IMR-90 (cell line): ENCODE data around the gene HOXC5. TPM values are rescaled to one million over a fixed set of nuclear protein-coding genes. Genes with fewer than 3 reads are reported as not detected.

Experiments used
- ATAC-seq: fragments of 200-7000 bp; cut with Tn5 transposase; 2 replicates; pipeline ENCODE4 v1.9.1; 2020; ENCODE audit warnings: low read depth, mild to moderate bottlenecking, moderate library complexity
- BruUV-seq: library from RNA; stranded (reverse); fragments of 400-500 nt; replicated peaks from 2 replicates; lab custom pipeline; 2021; lab: Mats Ljungman, UMichigan
- CTCF ChIA-PET: fragments of 300-600 bp; formaldehyde crosslinking; extraction: SDS; loops from one replicate; lab custom pipeline; 2021; ENCODE audit warnings: antibody characterized with exemption; lab: Yijun Ruan, JAX
- POLR2A ChIA-PET: fragments of 300-600 bp; sonication (Branson Sonifier 250); formaldehyde crosslinking; loops from one replicate; lab custom pipeline; 2022; ENCODE audit warnings: antibody characterized with exemption; ENCODE audit not compliant: unreplicated experiment; lab: Charles Lee
- DNase-seq: peaks from one replicate; pipeline ENCODE4 v3.0.0; 2013
- H2AFZ ChIP-seq: replicated peaks from 2 replicates; pipeline ENCODE3; 2013; ENCODE audit warnings: low read length, mild to moderate bottlenecking; ENCODE audit not compliant: poor library complexity
- H2AK5ac ChIP-seq: 2 replicates; pipeline ENCODE4 v1.6.1; 2013; ENCODE audit warnings: low read depth, low read length, inconsistent platforms
- H2AK9ac ChIP-seq: replicated peaks from 2 replicates; pipeline ENCODE3; 2013; ENCODE audit warnings: mild to moderate bottlenecking, low read depth, low read length, moderate library complexity; ENCODE audit not compliant: poor library complexity
- H2BK120ac ChIP-seq: 2 replicates; pipeline ENCODE4 v1.6.1; 2013; ENCODE audit warnings: low read depth, low read length, inconsistent platforms
- H2BK15ac ChIP-seq: 3 replicates; pipeline ENCODE4 v1.6.1; 2013; ENCODE audit warnings: low read depth, low read length, inconsistent platforms
- H2BK20ac ChIP-seq: 2 replicates; pipeline ENCODE4 v1.6.1; 2013; ENCODE audit warnings: low read depth, mild to moderate bottlenecking, inconsistent platforms, low read length, moderate library complexity
- H2BK5ac ChIP-seq: 2 replicates; pipeline ENCODE4 v1.6.1; 2013; ENCODE audit warnings: mild to moderate bottlenecking, low read depth, low read length, inconsistent platforms; ENCODE audit not compliant: poor library complexity, severe bottlenecking
- H3K14ac ChIP-seq: replicated peaks from 2 replicates; pipeline ENCODE4 v1.6.1; 2013; ENCODE audit warnings: low read depth, low read length, inconsistent platforms
- H3K18ac ChIP-seq: 2 replicates; pipeline ENCODE4 v1.6.1; 2013; ENCODE audit warnings: low read depth, low read length, control low read depth
- H3K23ac ChIP-seq: 2 replicates; pipeline ENCODE4 v1.6.1; 2013; ENCODE audit warnings: low read depth, low read length, inconsistent platforms
- H3K27ac ChIP-seq: 2 replicates; pipeline ENCODE4 v1.5.1; 2013; ENCODE audit warnings: mild to moderate bottlenecking, control low read depth, low read length; ENCODE audit not compliant: insufficient read depth
- H3K27me3 ChIP-seq: 2 replicates; pipeline ENCODE4 v1.6.1; 2013; ENCODE audit warnings: low read length; ENCODE audit not compliant: control insufficient read depth, insufficient read depth
- H3K36me3 ChIP-seq: 2 replicates; pipeline ENCODE4 v1.6.1; 2013; ENCODE audit warnings: low read length, mixed read lengths; ENCODE audit not compliant: control insufficient read depth, insufficient read depth
- H3K4ac ChIP-seq: 2 replicates; pipeline ENCODE4 v1.6.1; 2013; ENCODE audit warnings: low read depth, low read length, inconsistent platforms
- H3K4me1 ChIP-seq: 2 replicates; pipeline ENCODE4 v1.6.1; 2013; ENCODE audit warnings: low read length, mixed read lengths; ENCODE audit not compliant: control insufficient read depth, insufficient read depth
- H3K4me2 ChIP-seq: 2 replicates; pipeline ENCODE4 v1.6.1; 2013; ENCODE audit warnings: low read depth, mild to moderate bottlenecking, control low read depth, low read length, moderate library complexity
- H3K4me3 ChIP-seq: 2 replicates; pipeline ENCODE4 v1.5.1; 2013; ENCODE audit warnings: low read depth, mild to moderate bottlenecking, control low read depth, low read length, moderate library complexity; ENCODE audit not compliant: insufficient read depth
- H3K56ac ChIP-seq: 2 replicates; pipeline ENCODE4 v1.6.1; 2013; ENCODE audit warnings: low read length, inconsistent platforms; ENCODE audit not compliant: insufficient read depth; ENCODE audit errors: extremely low read depth
- H3K79me1 ChIP-seq, 2 experiments: 2 replicates each; pipeline ENCODE4 v1.6.1; 2013; ENCODE audit warnings: low read length in 2 of 2, inconsistent platforms in 1 of 2, low read depth in 1 of 2
- H3K9ac ChIP-seq: 2 replicates; pipeline ENCODE4 v1.6.1; 2013; ENCODE audit warnings: low read depth, low read length, control low read depth
- H3K9me1 ChIP-seq: 2 replicates; pipeline ENCODE4 v1.6.1; 2013; ENCODE audit warnings: low read length, inconsistent platforms; ENCODE audit not compliant: insufficient read depth
- H3K9me3 ChIP-seq: 2 replicates; pipeline ENCODE4 v1.6.1; 2013; ENCODE audit warnings: low read length; ENCODE audit not compliant: control insufficient read depth, insufficient read depth
- H4K20me1 ChIP-seq: 2 replicates; pipeline ENCODE4 v1.6.1; 2013; ENCODE audit warnings: low read length, inconsistent platforms; ENCODE audit not compliant: insufficient read depth
- H4K5ac ChIP-seq: 2 replicates; pipeline ENCODE4 v1.6.1; 2013; ENCODE audit warnings: mild to moderate bottlenecking, low read depth, low read length, control low read depth
- H4K8ac ChIP-seq, 2 experiments: 2 replicates each; pipeline ENCODE4 v1.6.1; 2013; ENCODE audit warnings: low read depth in 2 of 2, low read length in 2 of 2, control low read depth in 1 of 2, inconsistent platforms in 1 of 2
- H4K91ac ChIP-seq: 2 replicates; pipeline ENCODE4 v1.6.1; 2013; ENCODE audit warnings: low read depth, low read length, inconsistent platforms; ENCODE audit not compliant: insufficient read depth
- CHD1 ChIP-seq: IDR thresholded peaks from 2 replicates; pipeline ENCODE4 v1.6.1; 2012; ENCODE audit warnings: low read depth, low read length, improper control_type of control experiment
- RFX5 ChIP-seq: IDR thresholded peaks from 2 replicates; pipeline ENCODE4 v1.8.0; 2012; ENCODE audit warnings: low read depth, mild to moderate bottlenecking, low read length, moderate library complexity
- dilution Hi-C: fragments of 300-500 bp; cut with HindIII; formaldehyde crosslinking; loops from one replicate; pipeline ENCODE4 v1.14.3; 2018; ENCODE audit warnings: low sequenced_read_pairs; ENCODE audit not compliant: unreplicated experiment
- in situ Hi-C: fragments of 300-500 bp; cut with MboI; formaldehyde crosslinking; loops from 3 replicates; pipeline ENCODE4 v1.14.3; 2019; ENCODE audit warnings: low sequenced_read_pairs, inconsistent platforms, mixed read lengths
- intact Hi-C: fragments of 100-400 bp; cut with micrococcal nuclease; formaldehyde crosslinking; loops from 2 replicates; pipeline ENCODE4 v1.10.0; 2022
- polyA plus RNA-seq, 3 experiments: library from polyadenylated mRNA; depleted of rRNA; stranded (reverse); fragments of >200 nt; gene quantifications; 2 replicates each; pipeline ENCODE4 v1.2.3, GENCODE V29; 2012; ENCODE audit warnings: low replicate concordance in 1 of 3
- total RNA-seq: library from RNA; depleted of rRNA; stranded (reverse); fragments of >200 nt; gene quantifications from 2 replicates; pipeline ENCODE4 v1.2.3, GENCODE V29; 2012

HOXC5 gene
- total and polyA plus RNA-seq, 2 of the 4 experiments (the other 2 are of a cell fraction) = not detected

DNA sequence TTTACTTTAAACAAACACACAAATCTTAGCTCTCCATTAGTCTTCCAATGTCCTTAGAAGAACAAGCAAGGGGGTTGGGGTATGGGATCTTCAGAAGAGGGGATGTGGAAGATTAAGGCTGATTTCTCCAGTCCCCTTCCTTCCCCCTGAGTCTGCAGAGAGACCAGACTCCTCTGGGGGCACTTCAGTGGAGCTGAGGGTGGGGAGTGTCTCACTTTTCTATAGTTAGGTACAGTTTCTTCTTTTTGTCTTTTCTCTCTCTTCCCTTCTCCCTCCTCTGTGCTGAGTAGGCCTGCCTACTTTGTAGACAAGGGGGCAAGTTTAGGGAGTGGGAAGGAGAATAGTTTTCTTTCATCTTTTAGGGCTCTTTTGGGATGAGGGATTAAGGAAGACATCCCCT, 23.3 kb downstream of the HOXC5 start:
- H3K9me1 ChIP-seq = no peaks in the 10 kb centered on the region
- H4K20me1 ChIP-seq = no peaks in the 10 kb centered on the region
- no peak overlapping the region for H3K14ac ChIP-seq
- no peak overlapping the region for H3K18ac ChIP-seq
- H3K27ac ChIP-seq = no peak overlapping the region
- H2AK5ac ChIP-seq = no peak overlapping the region
- no peak overlapping the region for H3K23ac ChIP-seq
- no peak overlapping the region for H2BK5ac ChIP-seq
- TF ChIP-seq CHD1 (no peak), RFX5 (no peak)
- H2BK15ac ChIP-seq = no peak overlapping the region
- H3K9me3 ChIP-seq = no peaks in the 10 kb centered on the region
- no peak overlapping the region for H3K9ac ChIP-seq
- H3K4me3 ChIP-seq = no peak overlapping the region
- no peak overlapping the region for H2AK9ac ChIP-seq
- H2BK120ac ChIP-seq = no peak overlapping the region
- no peaks in the 10 kb centered on the region for H3K4me1 ChIP-seq
- no peaks in the 10 kb centered on the region for H3K36me3 ChIP-seq
- ATAC-seq (no peak), DNase-seq (no peak)
- no peak overlapping the region for H4K91ac ChIP-seq
- intact Hi-C loops = no loop called here
- no peak overlapping the region for H3K56ac ChIP-seq
- no peak overlapping the region for H3K4me2 ChIP-seq
- POLR2A ChIA-PET = no interaction called here
- no peak overlapping the region for H2AFZ ChIP-seq
- H3K79me1 ChIP-seq = no peaks in the 10 kb centered on the region
- H3K4ac ChIP-seq = no peak overlapping the region
- no peak overlapping the region for H4K8ac ChIP-seq
- dilution Hi-C loops = no loop called here
- no peak overlapping the region for H4K5ac ChIP-seq
- BruUV-seq = no TSS peak
- CTCF ChIA-PET = interaction anchor here (0.8 kb wide), 1 partner anchor 83 kb away, joined by 3 read pairs; no protein-coding TSS in a partner anchor
- H3K27me3 ChIP-seq = peaks cover 71% of the 10 kb centered on the region
- in situ Hi-C loops = no loop called here
- no peak overlapping the region for H2BK20ac ChIP-seq
